NCI-H1417 treated with DMSO at 0.1 percent for 48 hours (cell line): Measurements from ENCODE around the gene SLC38A9.
"Not testable (repeated sequence)": the region's sequence is repeated elsewhere in the genome, so short reads cannot be mapped to it uniquely, and the experiment has no call there.

ENCODE experiments used
- DNase-seq: peaks from one replicate; lab custom pipeline; 2025; lab: John Stamatoyannopoulos, UW

The SLC38A9 gene

GRCh38 chr5:55706230-55706629 is 5.9 kb downstream of the SLC38A9 start:
- no peak for DNase-seq

GRCh38 chr5:55702598-55703345 is 9.4 kb downstream of the SLC38A9 start:
- DNase-seq = no peak

- DNase-seq = no peak
Measured at GRCh38 chr5:55701462-55702103, 10.5 kb downstream of the SLC38A9 start.

- DNase-seq = no peak
Measured at GRCh38 chr5:55700745-55701144, 11.4 kb downstream of the SLC38A9 start.

- no peak for DNase-seq
Measured at GRCh38 chr5:55699041-55699688, 13.0 kb downstream of the SLC38A9 start.

GRCh38 chr5:55696704-55697103 is 15.4 kb downstream of the SLC38A9 start:
- DNase-seq = not testable (repeated sequence)

- no peak for DNase-seq
Measured at GRCh38 chr5:55694152-55694830, 17.8 kb downstream of the SLC38A9 start.

GRCh38 chr5:55692509-55692908 is 19.6 kb downstream of the SLC38A9 start:
- DNase-seq = no peak

GRCh38 chr5:55692106-55692417 is 20.1 kb downstream of the SLC38A9 start:
- no peak for DNase-seq

- DNase-seq = no peak
Measured at GRCh38 chr5:55691265-55692105, 20.6 kb downstream of the SLC38A9 start.

- DNase-seq = no peak
Measured at GRCh38 chr5:55682071-55682470, 30.1 kb downstream of the SLC38A9 start.

GRCh38 chr5:55681301-55681700 is 30.8 kb downstream of the SLC38A9 start:
- DNase-seq = no peak

- no peak for DNase-seq
Measured at GRCh38 chr5:55680353-55680752, 31.8 kb downstream of the SLC38A9 start.

GRCh38 chr5:55679556-55679955 is 32.6 kb downstream of the SLC38A9 start:
- no peak for DNase-seq

GRCh38 chr5:55675119-55675518 is 37.0 kb downstream of the SLC38A9 start:
- no peak for DNase-seq

GRCh38 chr5:55674340-55674739 is 37.8 kb downstream of the SLC38A9 start:
- no peak for DNase-seq

- no peak for DNase-seq
Measured at GRCh38 chr5:55672477-55672911, 39.6 kb downstream of the SLC38A9 start.

- no peak for DNase-seq
Measured at GRCh38 chr5:55671975-55672374, 40.1 kb downstream of the SLC38A9 start.

GRCh38 chr5:55668356-55668755 is 43.8 kb downstream of the SLC38A9 start:
- no peak for DNase-seq

GRCh38 chr5:55667938-55668337 is 44.2 kb downstream of the SLC38A9 start:
- DNase-seq = no peak

GRCh38 chr5:55665065-55665464 is 47.1 kb downstream of the SLC38A9 start:
- no peak for DNase-seq

- no peak for DNase-seq
Measured at GRCh38 chr5:55657443-55657842, 54.7 kb downstream of the SLC38A9 start.
